Effector CD8-positive, alpha-beta T cell (primary cell): ENCODE data around the gene GMPPA.

Source experiments
- DNase-seq: peaks from one replicate; lab custom pipeline; 2025; lab: John Stamatoyannopoulos, UW
- total RNA-seq, 4 experiments: gene quantifications; one replicate each; lab custom pipeline; 2026; lab: John Stamatoyannopoulos, UW

GMPPA gene
- total RNA-seq, result 27.3 to 48.2 (median 38.2) reads per million in 4 experiments

- DNase-seq, result peak; percentile 85
Observed at GRCh38 chr2:219498280-219499057, at the start of gene GMPPA. GMPPA (plus strand) TSS chr2:219498891; CDS start chr2:219499976, 1,085 bp downstream.

DNA sequence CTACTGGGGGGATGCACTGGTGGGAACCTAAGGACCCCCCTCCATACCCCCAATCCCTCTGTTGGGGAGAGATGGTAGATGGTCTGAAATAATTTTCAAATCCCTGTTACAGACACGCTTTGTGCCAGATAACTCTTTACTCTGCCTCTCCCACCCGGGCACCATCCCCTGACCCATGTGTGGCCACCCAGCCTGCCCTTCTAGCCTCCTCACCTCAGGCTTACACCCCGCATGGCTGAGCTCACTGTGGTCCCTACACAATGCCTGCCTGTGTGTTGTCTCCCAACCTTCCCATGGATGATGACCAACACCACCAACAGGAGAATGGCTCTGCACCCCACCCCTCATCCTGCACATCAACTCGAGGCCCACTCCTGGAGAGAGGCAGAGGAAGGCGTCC lies 49.1 kb upstream of the GMPPA start:
- DNase-seq, result no peak

DNA sequence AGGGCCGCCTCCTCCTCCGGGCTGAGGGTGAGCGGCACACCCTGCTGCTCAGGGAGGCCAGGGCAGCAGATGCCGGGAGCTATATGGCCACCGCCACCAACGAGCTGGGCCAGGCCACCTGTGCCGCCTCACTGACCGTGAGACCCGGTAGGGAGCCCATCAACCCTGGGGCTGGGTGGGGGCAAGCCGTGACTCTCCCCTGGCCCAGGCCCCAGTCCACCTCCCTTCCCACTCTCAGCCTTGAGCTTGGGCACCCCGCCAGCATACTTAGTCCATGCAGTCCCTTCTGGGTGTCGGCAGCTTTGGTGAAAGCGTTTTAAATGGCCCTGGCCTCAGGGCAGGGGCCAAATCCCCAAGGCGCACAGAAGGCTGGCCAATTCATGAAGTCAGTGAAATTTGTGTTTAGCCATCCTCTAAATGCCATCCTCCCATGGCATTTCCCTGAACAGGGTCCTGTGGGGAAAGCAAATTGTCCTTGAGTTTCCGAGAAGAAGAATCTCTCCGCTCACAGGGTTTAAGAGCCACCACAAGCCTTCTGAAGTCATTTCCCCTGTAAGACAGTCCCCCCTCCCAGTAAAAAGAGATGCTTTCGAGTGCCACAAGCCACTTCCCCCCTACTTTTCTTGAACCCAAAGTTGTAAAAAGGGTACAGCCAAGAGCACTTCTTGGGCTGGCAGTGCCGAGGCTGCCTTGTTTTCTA lies 46.9 kb upstream of the GMPPA start:
- no peak for DNase-seq

DNA sequence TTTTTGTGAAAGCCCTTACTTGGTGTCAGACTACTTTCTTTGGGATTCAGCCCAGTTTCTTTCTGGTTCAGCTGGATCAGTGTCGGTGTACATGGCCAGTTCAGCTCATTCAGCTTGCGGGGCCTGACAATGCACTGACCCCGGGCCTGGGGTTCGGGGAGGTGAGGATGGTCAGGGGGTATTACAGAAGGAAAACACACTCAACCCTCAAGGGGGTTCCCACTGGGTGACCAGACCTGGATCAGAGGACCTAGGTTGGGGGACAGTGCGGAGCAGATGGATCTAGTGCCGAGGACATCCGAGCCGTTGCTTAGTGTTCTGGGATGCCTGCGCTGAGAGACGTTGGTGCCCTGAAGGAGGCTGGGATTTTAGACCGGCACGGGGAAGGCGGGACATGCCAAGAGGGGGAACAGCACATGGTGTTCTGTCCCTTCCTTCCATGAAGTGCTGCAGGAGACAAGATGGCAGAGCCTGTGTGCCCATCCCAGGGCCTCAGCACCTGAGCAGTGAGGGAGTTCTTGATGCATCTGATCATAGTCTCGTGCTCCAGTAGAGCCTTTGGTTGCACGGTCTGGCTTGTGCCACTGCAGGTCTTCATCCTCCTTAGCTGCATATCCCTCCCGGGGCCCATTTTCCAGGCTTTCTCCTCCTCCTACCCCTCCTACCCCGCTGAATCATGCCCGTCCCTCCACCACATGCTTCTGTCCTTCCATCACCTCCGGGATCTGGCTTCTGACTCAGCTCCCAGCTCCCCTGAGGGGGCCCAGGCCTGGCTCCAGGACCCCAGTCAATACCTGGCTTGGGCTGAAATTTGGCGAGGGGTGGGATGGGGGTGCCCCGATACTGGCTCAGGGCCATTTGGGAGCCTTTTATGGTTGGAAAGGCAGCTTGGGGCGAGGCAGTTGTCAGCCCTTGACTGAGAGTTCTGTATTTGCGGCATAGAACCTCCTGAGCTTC lies 46.1 kb upstream of the GMPPA start:
- no peak for DNase-seq

- no peak for DNase-seq
Observed at GRCh38 chr2:219453671-219454590, 44.8 kb upstream of the GMPPA start.

DNA sequence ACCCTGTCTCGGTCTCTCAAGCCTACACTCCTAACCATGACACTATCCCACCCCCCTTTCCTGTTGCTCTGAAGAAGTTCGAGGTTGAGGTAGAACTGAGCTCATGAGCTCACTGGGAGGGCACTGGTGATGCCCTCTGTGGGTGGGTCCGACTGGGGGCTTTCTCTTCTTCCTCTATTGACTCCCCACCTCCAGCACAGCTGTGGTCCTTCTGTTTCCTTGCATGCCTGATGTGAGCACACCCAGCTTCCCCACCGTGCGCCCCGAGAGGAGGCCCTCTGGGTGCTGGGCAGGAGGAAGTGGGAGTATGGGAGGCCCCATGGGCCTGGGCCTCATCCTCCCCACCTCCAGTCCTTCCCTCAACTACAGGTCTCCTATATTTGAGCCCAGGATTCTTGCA lies 43.1 kb upstream of the GMPPA start:
- no peak for DNase-seq

GRCh38 chr2:219457784-219458369 lies 40.8 kb upstream of the GMPPA start:
- no peak for DNase-seq

GRCh38 chr2:219458996-219459395 lies 39.7 kb upstream of the GMPPA start:
- DNase-seq, result no peak

DNA sequence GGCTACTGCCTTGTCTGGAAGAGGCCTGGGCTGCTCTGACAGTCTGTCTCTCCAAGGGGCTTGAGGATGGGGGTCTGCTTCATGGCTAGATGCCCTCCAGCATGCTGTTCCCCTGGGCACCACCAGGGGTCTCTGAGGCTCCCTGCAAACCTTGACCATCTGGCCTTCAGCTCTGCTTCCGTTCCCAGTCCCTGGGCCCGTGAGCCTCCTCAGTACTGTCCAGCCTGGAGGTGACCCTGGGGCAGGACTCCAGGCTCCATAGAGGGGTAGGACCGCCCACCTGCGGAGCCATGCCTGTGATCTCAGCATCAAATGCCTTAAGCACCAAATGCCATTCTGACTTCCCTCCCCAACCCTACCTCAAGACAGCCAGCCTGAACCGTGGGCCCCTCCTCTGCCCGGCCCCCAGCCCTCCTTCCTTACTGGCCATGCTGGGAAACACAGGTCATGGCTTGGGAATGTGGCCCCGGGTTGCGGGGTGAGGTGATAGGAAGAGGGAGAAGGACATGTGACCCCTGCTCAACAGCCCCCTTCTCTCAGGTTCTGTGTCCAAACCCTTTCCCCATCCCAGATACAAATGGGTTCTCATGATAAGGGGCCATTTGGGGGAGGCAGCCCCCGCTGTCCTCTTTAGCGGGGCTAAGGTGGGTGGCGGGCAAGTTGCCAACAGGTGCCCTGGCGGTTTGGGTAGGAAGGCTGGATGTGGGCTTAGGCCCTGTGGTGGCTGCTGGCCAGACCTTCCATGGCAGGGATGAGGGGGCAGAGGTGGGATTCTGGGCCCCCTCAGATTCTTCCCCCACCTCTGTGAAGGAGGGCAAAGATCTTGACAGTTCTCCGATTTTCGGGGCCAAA lies 39.0 kb upstream of the GMPPA start:
- peak; percentile 11 for DNase-seq

DNA sequence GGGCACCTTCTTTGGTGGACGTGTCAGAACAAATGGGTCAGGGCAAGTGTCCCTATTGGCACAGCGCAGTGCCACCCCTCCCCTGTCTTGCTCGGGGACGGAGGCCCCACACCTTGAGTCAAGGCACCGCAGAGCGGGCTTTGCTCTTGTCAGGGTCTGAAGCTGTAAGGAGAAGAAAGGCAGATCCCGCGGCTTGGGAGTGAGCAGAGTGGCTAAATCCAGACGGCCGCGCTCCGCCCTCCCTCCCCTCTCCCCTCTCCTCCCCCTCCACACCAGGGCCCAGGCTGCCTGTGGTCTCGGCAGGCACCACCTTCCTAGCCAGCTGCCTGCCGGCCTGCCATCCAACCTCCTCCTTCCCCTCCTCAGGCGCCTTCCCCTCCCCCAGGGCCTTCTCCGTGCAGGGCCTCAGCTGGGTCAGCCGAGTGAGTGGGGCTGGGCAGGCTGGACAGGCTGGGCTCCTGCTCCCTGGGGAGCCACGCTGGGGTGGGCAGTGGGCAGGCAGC lies 38.2 kb upstream of the GMPPA start:
- no peak for DNase-seq

DNA sequence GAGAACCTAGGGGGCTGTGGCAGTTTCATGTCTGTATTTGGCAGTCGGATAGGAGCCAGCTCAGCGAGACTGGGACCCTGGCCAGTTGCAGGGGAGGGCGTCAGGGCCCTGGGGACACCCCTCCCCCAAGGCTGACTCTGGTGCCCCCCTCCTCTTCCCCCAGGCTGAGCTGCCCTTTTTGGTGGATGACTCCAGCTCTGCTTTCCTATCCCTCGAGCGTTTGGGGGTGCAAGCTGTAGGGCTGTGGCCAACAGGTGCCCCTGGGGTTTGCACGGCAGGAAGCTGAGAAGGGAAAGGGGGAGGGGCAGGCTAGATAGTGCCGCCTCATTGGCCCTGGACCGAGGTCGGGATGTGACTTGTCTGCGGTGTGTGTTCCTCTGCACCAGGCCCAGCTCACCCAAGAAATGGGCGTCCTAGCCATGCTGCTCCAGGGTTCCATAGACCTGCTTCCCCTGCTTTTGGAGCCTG lies 37.6 kb upstream of the GMPPA start:
- no peak for DNase-seq

GRCh38 chr2:219461669-219462068 lies 37.0 kb upstream of the GMPPA start:
- DNase-seq, result no peak

DNA sequence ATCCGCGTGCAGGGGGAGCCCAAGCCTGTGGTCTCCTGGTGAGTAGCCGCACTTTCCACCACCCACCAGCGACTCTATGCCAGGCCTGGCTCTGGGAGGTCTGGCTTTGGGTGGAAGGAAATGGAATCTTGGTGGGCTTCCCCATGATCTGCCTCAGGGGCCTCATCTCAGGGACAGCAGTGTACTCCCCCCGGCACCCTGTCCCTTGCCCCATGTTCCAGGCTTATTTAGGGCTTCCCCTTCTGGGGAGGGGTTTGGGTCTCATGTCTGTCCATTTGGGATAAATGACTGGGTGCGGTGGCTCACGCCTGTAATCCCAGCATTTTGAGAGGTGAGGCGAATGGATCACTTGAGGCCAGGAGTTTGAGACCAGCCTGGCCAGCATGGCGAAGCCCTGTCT lies 36.3 kb upstream of the GMPPA start:
- DNase-seq, result no peak

DNA sequence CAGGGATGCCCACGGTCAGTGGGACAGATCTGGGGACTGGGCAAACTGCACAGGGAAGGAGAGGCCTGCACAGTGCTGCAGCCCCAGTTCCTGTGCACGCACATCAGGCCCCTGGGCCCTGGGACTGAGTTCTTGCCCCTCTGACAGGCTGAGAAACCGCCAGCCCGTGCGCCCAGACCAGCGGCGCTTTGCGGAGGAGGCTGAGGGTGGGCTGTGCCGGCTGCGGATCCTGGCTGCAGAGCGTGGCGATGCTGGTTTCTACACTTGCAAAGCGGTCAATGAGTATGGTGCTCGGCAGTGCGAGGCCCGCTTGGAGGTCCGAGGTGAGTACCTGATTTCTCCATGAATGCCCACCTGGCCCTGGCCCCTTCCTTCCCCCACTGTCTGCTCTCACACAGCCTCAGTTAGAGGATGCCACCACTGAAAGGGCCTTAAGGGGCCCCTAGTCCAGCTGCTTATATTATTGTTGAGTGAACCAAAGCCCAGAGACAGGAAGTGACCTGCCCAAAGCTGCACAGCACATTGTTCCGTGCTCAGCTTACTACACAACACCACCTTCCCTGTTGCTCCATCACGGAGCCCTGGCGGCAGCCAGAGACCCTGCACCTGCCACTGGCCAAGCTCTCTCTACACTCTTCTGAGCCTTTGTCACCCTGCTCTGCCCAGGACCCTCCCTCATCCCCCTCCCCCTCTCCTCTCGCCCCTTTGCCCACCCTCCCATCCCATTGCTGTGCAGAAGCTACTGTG lies 34.2 kb upstream of the GMPPA start:
- DNase-seq, result no peak

DNA sequence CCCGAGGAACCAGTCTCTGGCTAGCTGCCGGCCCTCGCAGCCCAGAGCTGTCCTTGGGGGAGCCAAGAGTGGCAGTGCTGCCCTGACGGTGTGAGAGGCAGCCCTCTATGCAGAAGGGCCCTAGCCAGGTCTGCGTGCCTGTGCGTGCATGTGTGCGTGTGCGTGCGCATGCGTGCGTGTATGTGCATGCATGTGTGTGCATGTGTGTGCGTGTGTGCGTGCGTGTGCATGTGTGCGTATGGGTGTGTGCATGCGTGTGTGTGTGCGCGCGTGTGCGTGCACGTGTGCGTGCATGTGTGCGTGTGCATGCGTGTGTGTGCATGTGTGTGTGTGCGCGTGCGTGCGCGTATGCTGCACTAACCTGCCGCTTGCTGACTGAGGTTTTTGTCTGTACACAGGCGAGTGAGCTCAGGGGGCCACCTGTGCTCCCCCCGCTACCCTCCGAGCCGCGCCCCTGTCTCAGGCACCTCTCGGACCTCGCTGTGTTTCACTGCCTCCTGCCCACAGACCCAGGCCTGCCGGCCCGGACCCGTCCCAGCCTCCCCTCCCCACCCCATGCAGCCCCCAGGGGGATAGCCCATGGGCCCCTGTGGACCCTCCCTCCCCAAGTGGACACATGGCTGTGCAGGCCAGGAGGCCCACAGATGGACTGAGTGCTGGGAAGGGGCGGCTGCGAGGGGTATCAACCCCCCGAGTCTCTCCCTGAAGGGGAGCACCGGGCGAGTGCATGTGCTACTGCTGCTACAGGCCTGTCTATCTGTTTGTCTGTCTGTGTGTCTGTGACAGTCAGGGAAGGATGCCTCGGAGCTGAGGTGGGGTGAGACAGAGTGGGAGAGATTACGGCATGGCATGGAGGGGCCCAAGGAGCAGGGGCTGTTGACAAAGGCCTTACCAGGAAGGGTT lies 32.8 kb upstream of the GMPPA start:
- DNase-seq, result no peak

GRCh38 chr2:219466816-219467735 lies 31.6 kb upstream of the GMPPA start:
- DNase-seq, result no peak

- DNase-seq, result no peak
Observed at GRCh38 chr2:219467736-219468075, 31.0 kb upstream of the GMPPA start.
